GM12872 (cell line): Measurements from ENCODE around the gene CASP7.

Experiments used
- TF ChIP-seq, protein P1 (sequence below): IDR thresholded peaks from 3 replicates; pipeline ENCODE4 v1.5.1; 2011; ENCODE audit warnings: low read depth, mild to moderate bottlenecking, low read length, moderate library complexity; ENCODE audit not compliant: insufficient read depth

CASP7 gene

GRCh38 chr10:113679463-113680189 is at the start of gene CASP7:
Gene CASP7 (plus strand): TSS chr10:113679912. CDS start chr10:113697494, 17,582 bp downstream.
- TF ChIP-seq, protein P1, sequence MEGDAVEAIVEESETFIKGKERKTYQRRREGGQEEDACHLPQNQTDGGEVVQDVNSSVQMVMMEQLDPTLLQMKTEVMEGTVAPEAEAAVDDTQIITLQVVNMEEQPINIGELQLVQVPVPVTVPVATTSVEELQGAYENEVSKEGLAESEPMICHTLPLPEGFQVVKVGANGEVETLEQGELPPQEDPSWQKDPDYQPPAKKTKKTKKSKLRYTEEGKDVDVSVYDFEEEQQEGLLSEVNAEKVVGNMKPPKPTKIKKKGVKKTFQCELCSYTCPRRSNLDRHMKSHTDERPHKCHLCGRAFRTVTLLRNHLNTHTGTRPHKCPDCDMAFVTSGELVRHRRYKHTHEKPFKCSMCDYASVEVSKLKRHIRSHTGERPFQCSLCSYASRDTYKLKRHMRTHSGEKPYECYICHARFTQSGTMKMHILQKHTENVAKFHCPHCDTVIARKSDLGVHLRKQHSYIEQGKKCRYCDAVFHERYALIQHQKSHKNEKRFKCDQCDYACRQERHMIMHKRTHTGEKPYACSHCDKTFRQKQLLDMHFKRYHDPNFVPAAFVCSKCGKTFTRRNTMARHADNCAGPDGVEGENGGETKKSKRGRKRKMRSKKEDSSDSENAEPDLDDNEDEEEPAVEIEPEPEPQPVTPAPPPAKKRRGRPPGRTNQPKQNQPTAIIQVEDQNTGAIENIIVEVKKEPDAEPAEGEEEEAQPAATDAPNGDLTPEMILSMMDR, result peak; percentile 41

DNA sequence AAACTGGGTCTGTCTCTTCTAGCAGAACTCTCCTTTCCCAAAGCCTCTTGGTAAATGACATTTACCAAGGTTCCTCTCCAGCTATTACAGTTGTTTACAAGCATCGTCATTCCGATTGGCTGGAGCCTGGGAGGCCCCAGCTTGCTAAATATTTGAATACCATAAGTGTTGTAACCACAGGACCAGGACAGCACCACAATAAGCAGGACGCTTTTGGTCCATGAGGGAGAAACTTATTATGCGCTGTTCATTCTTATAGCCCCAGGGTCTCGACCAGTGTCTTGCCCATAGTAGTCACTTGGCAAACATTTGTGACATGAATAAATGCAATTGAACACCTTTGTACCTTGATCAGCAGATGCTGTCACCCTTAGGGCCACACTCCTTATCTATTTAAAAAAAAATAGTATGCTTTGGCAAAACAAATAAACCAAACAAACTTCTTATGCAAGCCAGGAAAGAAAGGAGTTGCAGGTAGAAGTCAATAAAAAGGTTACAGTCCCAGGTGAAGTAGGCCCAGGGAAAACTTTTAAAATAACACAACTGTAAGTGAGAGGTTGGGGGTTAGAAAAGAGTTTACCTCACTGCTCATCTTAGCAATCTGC is 48.7 kb upstream of the CASP7 start:
- TF ChIP-seq, protein P1, result no peak

DNA sequence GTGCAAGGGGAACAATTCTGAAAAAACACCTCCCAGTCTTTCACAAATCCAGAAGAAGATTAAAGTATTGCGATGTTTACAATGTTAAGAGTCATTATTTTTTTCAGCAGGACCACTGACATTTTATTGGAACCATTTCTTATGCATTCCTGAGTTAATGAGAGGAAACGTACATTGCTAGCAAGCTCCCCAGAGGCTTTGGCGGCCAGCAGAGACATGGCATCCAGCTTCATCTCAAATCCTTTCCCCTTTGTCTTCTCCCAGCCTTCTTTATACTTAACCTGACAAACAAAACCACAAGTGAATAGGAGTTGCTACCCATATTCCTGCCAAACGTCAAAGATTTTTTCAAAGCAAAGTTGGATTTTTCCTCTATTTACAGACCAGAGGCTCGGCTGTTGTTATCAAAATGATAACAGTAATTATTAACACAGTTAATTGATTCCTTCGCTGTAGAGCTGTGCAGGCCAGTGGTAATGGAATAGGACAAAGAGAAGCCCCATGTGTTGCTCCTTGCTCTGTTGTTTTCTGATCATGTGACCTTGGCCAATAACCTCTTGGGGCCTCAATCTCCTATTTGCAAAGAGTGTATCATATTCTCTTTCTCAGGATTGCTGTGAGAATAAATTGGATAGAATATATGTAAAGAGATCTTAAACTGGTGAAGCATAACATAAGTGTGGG is 47.9 kb upstream of the CASP7 start:
- TF ChIP-seq, protein P1, result no peak

DNA sequence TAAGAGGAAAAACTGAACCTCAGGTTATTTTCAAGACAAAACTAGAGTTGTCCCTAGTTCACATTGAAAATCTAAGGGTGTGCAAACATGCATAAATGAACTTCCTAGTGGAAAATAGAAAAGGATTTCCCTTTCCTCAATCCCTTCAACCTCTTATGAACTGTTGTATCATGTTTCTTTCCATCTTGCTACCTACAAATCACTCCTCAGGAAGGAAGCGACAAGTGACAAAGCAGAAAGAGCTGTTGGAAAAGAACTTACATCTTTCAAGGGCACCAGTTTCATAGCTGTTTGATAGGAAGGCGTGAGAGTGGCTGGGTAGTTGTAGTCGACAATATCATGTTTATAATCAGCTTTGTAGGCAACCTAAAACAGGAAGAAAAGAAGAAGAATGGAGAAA is 39.7 kb upstream of the CASP7 start:
- TF ChIP-seq, protein P1, result no peak

DNA sequence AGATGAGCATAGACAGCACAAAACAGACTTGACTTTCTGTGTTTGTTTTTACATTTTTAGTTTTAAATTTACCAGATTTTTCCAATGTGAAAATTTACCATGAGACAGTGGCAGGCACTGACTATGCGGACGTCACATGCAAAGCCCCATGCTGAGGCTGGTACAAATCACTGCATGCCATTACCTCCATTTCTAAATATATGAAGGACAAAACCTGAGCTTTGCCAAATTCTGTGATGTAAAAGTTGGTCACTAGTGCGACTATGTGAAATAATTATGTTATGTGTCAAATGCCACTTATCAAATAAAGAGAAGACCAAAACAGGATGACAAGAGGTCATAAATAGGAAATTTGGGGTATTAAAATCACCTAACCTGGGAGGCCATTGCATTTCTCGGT is 38.0 kb upstream of the CASP7 start:
- TF ChIP-seq, protein P1, result no peak

GRCh38 chr10:113643183-113643582 is 36.5 kb upstream of the CASP7 start:
- TF ChIP-seq, protein P1, result no peak
